ENCODE measurements around the gene KLHL29.

KLHL29 gene

GRCh38 chr2:23622966-23623675 is 238.1 kb downstream of the KLHL29 start:
- no peak for TF ChIP-seq CTCF (IDR thresholded peaks at IDR 0.05; ENCODE audit: borderline replicate concordance, insufficient read depth, low read depth, low read length)
- H3K4me3 ChIP-seq (ENCODE audit: low read depth, low read length): no peak overlapping the region

DNA sequence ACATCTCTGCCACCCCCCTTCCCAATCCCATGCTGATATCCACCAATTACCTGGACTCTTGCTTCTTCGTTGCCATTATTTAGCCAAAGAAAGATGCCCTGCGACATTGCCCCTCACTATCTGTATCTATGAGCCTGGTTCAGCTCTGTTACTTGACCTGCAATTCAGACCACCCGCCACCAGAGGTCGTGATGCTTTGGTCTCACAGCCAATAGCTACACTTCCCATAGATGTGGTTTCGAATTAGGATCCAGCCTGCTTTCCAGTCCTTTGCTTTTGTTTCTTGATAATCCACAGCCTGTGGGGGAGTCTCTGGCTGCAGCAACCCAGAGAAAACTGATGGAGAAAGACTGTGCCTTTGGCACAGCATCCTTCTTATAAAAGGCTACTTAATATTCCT is 239.4 kb downstream of the KLHL29 start:
- peak; percentile 56; the same call in 1 of the 2 replicates for TF ChIP-seq CTCF (IDR thresholded peaks at IDR 0.05; ENCODE audit: borderline replicate concordance, insufficient read depth, low read depth, low read length)
- H3K4me3 ChIP-seq (ENCODE audit: low read depth, low read length): no peak overlapping the region

GRCh38 chr2:23624915-23625314 is 239.9 kb downstream of the KLHL29 start:
- H3K4me3 ChIP-seq (ENCODE audit: low read depth, low read length): no peak overlapping the region
- TF ChIP-seq CTCF (IDR thresholded peaks at IDR 0.05; ENCODE audit: borderline replicate concordance, insufficient read depth, low read depth, low read length): no peak

DNA sequence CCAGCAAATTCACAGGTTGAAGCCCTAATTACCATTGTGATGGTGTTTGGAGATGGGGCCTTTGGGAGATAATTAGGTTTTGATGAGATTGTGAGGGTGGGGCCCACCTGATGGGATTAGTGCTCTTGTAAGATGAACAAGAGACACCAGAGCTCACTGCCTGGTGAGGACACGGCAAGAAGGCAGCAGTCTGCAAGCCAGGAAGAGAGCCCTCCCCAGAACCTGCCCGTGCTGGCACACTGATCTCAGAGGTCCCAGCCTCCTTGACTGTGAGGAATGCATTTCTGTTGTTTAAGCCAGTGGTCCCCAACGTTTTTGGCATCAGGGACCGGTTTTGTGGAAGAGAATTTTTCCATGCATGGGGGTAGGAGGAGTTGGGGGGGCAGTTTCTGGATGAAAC is 240.7 kb downstream of the KLHL29 start:
- no peak for TF ChIP-seq CTCF (IDR thresholded peaks at IDR 0.05; ENCODE audit: borderline replicate concordance, insufficient read depth, low read depth, low read length)

DNA sequence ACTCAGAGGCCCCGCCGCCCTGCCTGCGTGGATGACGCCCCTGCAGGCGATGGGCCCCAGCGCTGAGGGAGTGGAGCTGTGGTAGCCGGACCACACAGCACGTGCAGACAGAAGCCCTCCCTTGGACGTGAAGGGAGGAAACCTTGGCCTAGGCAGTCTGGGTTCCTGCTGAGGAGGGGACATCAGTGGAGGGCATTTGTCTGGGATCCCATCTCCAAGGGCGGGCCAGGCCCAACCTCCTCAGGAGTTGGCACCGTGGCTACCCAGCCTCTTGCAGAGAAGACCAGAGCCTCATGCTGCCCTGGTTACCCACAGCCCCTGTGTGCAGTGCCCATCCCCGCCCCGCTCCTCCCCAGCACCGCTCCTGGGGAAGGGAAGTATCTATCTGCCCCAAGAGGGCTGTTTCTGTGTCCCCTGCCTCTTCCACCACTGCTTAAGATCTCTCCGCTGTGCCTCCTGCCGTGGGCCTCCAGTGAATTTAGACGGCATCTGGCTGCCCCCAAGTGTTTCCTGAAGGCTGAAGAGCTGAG is 241.8 kb downstream of the KLHL29 start:
- TF ChIP-seq CTCF (IDR thresholded peaks at IDR 0.05; ENCODE audit: borderline replicate concordance, insufficient read depth, low read depth, low read length): no peak
- H3K4me3 ChIP-seq (ENCODE audit: low read depth, low read length): no peak overlapping the region

More for the DNA sequence above, 240.7 kb downstream of the KLHL29 start:
- no peak overlapping the region for H3K4me3 ChIP-seq (ENCODE audit: low read depth, low read length)

DNA sequence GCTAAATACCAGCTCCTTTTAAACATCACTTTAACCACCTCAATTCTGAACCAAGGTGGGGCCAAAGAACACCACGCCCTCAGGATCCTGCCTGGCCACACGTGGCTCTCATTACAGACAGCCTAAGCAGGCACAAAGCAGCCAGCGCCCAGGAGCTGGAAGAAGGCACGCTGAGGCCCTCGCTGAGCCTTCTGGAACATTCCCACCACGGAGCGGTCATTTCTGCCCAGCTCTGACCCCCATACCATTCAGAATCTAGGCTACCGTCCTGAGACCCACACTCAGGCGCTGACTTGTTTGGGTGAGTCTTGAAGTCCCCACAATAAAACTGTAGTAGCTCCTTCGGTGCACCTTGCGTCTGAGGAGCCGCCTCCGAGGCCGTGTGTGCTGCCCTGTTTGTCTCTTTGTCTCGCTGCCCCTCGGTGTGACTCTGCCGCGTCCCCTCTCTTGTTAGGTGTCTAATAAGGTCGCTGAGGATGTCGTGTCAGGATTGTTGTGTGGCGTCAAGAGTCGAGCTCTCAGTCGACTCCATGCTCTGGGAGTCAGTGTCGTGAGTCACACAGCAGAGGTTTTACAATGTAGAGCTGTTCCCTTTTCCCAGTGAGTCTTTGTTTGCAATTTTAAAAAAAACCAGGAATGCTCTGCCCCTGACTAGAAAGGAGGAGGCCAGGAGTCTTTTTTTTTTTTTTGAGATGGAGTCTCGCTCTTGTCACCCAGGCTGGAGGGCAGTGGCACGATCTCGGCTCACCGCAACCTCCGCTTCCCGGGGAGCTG is 242.4 kb downstream of the KLHL29 start:
- no peak overlapping the region for H3K4me3 ChIP-seq (ENCODE audit: low read depth, low read length)
- no peak for TF ChIP-seq CTCF (IDR thresholded peaks at IDR 0.05; ENCODE audit: borderline replicate concordance, insufficient read depth, low read depth, low read length)
